Gastroesophageal sphincter (tissue), 4 donors: ENCODE results near the gene PKD2. TPM values are rescaled to one million over a fixed set of nuclear protein-coding genes. Genes with fewer than 3 reads are reported as not detected.
"Not testable (repeated sequence)": the region's sequence is repeated elsewhere in the genome, so short reads cannot be mapped to it uniquely, and the experiment has no call there.

Experiments
- ATAC-seq: fragments of 150-250 bp; one replicate; pipeline ENCODE4 v1.9.1; 2016; ENCODE audit warnings: mild to moderate bottlenecking, moderate library complexity
- H3K27ac ChIP-seq, 4 donors: fragments of 200-600 bp; sonication (generic) in 3 of 4; 1 replicate in 3 of 4; 2 replicates in 1 of 4; pipeline ENCODE4 v1.5.1; 2016 to 2019
- H3K27me3 ChIP-seq: fragments of 200-600 bp; sonication (generic); one replicate; pipeline ENCODE4 v1.5.1; 2019
- H3K36me3 ChIP-seq, 2 donors: fragments of 200-600 bp; sonication (generic); one replicate each; pipeline ENCODE4 v1.5.1; 2019; ENCODE audit warnings: control low read depth in 1 of 2
- H3K4me1 ChIP-seq, 3 donors: fragments of 200-600 bp; sonication (generic); 1 replicate in 2 of 3; 2 replicates in 1 of 3; pipeline ENCODE4 v1.5.1; 2016 to 2019; ENCODE audit warnings: control low read depth in 2 of 3
- H3K4me3 ChIP-seq, 2 donors: fragments of 200-600 bp; sonication (generic); one replicate each; pipeline ENCODE4 v1.5.1; 2019; ENCODE audit warnings: mild to moderate bottlenecking in 1 of 2, moderate library complexity in 1 of 2
- H3K9me3 ChIP-seq, 3 donors: fragments of 200-600 bp; sonication (generic); one replicate each; pipeline ENCODE4 v1.5.1; 2017 to 2019; ENCODE audit warnings: control low read depth in 2 of 3
- EP300 ChIP-seq: sonication (generic); formaldehyde crosslinking; IDR thresholded peaks from one replicate; pipeline ENCODE4 v1.6.1; 2017; ENCODE audit warnings: antibody characterized with exemption, mild to moderate bottlenecking
- POLR2A ChIP-seq, 2 donors: fragments of 450-650 bp; IDR thresholded peaks; one replicate each; pipeline ENCODE4 v1.6.1; 2017; ENCODE audit warnings: antibody characterized with exemption in 2 of 2, mild to moderate bottlenecking in 2 of 2, moderate library complexity in 1 of 2
- POLR2AphosphoS5 ChIP-seq: sonication (generic); formaldehyde crosslinking; IDR thresholded peaks from one replicate; pipeline ENCODE4 v1.6.1; 2017; ENCODE audit warnings: antibody characterized with exemption
- WGBS, 2 donors: methylation state at CpG; one replicate each; pipeline ENCODE4 v1.1.5; 2018; ENCODE audit warnings: low coverage in 1 of 2; 5-methylcytosine and 5-hydroxymethylcytosine counted together
- total RNA-seq, 4 donors: library from RNA; depleted of rRNA; stranded (reverse); fragments of >200 nt; gene quantifications; one replicate each; pipeline ENCODE4 v1.1.0, GENCODE V29; 2016
- TF ChIP-seq, protein P1 (sequence below), 4 experiments: fragments of 200-600 bp in 2 of 4; fragments of 450-650 bp in 2 of 4; sonication (generic) in 1 of 4; IDR thresholded peaks; one replicate each; pipeline ENCODE4 v1.5.1; 2017 to 2019; ENCODE audit warnings: antibody characterized with exemption in 4 of 4, mild to moderate bottlenecking in 2 of 4, moderate library complexity in 2 of 4

The PKD2 gene
- total RNA-seq, 4 donors from 2014 or later: 84.5 to 125 (median 117) TPM

DNA sequence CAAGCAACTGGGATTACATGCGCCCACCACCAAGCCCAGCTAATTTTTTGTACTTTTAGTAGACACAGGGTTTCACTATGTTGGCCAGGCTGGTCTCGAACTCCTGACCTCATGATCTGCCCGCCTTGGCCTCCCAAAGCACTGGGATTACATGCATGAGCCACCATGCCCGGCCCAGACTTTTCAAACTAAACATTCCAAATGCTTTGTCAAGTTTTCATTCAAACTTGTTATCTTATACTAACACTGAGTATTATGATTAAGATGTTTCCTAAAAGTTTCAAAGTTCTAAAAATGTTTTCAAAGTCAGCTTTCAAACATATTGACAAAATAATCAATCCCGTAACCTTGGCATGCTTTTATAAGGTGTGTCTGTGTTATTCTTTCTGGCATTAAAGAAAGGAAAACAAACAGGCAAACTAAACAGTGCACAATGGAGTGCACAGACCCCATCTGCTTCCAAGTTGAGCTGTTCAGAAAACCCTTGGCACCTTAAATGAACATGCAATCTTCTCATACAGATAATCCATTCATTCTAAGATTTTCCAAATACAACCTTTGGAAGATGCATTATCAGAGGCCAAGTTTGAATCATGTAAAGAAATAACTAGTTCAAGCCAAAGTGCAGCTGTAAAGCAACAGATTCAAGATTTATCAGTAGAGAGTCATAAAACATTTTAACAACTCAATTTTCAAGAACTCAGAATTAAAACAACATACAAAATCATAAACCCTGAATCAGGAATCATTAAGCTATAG is 101.9 kb downstream of the PKD2 start:
- Histone ChIP-seq H3K36me3 (no peaks in the 10 kb centered on the region), H3K4me3 (no peak overlapping the region), H3K9me3 (no peaks in the 10 kb centered on the region), H3K27me3 (no peaks in the 10 kb centered on the region), H3K4me1 (no peaks in the 10 kb centered on the region), H3K27ac (no peak overlapping the region)
- 69 to 82% methylated on average over 4 to 5 of the region's 5 CpGs for WGBS, 2 donors
- TF ChIP-seq, protein P1, sequence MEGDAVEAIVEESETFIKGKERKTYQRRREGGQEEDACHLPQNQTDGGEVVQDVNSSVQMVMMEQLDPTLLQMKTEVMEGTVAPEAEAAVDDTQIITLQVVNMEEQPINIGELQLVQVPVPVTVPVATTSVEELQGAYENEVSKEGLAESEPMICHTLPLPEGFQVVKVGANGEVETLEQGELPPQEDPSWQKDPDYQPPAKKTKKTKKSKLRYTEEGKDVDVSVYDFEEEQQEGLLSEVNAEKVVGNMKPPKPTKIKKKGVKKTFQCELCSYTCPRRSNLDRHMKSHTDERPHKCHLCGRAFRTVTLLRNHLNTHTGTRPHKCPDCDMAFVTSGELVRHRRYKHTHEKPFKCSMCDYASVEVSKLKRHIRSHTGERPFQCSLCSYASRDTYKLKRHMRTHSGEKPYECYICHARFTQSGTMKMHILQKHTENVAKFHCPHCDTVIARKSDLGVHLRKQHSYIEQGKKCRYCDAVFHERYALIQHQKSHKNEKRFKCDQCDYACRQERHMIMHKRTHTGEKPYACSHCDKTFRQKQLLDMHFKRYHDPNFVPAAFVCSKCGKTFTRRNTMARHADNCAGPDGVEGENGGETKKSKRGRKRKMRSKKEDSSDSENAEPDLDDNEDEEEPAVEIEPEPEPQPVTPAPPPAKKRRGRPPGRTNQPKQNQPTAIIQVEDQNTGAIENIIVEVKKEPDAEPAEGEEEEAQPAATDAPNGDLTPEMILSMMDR (IDR thresholded peaks at IDR 0.05): no peak
- TF ChIP-seq POLR2A (IDR thresholded peaks at IDR 0.05): no peak
- no peak for TF ChIP-seq EP300
- TF ChIP-seq POLR2AphosphoS5: no peak
- ATAC-seq: no peak

DNA sequence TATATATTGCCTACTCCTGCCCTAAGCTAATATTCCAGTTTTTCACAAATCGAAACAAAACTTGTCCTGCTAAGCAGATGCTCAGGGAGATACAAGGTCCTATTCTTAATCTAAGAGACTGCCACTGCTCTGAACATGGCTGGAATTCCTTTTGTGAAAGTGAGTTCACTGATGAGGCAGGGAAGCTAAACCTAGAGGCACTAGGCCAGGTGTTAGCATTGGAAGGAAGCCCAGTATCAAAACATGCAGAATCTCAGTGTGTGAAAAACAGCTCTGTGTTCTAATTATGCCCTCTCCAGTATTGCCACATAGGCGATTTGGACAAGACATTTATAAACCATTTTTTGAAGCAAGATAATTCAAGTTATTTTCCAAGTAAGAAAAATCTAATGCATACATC is 103.4 kb downstream of the PKD2 start:
- Histone ChIP-seq H3K36me3 (no peaks in the 10 kb centered on the region), H3K27ac (no peak overlapping the region), H3K4me1 (no peaks in the 10 kb centered on the region), H3K9me3 (no peaks in the 10 kb centered on the region), H3K27me3 (no peaks in the 10 kb centered on the region), H3K4me3 (no peak overlapping the region)
- TF ChIP-seq POLR2AphosphoS5 (no peak), POLR2A (IDR thresholded peaks at IDR 0.05) (no peak), EP300 (no peak)
- TF ChIP-seq, protein P1 (IDR thresholded peaks at IDR 0.05): no peak
- 43 to 69% methylated on average over 1 to 2 of the region's 2 CpGs for WGBS, 2 donors
- no peak for ATAC-seq

DNA sequence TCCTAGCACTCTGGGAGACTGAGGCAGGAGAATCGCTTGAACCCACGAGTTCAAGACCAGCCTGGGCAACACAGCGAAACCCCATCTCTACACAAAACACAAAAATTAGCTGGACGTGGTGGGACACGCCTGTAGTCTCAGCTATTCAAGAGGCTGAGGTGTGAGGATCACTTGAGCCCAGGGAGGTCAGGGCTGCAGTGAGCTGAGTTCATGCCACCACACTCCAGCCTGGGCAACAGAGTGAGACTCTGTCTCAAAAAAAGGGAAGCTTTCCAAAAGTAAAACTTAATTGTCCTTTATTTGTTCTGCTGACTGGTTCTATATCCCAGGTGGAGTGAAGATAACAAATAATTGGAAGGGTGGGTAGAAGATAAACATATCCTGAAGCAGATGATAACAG is 105.4 kb downstream of the PKD2 start:
- Histone ChIP-seq H3K9me3 (no peaks in the 10 kb centered on the region), H3K4me1 (no peaks in the 10 kb centered on the region), H3K27me3 (no peaks in the 10 kb centered on the region), H3K36me3 (no peaks in the 10 kb centered on the region), H3K4me3 (no peak overlapping the region), H3K27ac (no peak overlapping the region)
- no peak for TF ChIP-seq EP300
- TF ChIP-seq, protein P1 (IDR thresholded peaks at IDR 0.05): no peak
- 98 to 100% methylated on average over 2 to 5 of the region's 5 CpGs for WGBS, 2 donors
- ATAC-seq: no peak

DNA sequence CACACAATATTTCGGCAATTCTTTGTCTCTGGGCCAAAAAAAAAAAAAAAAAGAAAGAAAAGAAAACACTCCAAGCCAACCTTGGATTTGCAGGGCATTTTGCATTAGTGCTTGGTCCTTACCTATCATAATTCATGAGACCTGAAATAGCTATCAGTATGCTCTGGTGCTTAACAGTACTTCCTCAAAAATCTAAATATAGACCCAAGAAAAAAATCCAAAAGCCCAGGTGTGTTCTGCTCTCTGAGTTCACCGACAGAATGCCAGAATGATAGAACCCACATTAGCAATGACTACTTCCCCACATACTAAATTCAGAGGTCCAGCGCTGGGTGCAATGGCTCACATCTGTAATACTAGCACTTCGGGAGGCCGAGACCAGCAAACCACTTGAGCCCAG is 108.2 kb downstream of the PKD2 start:
- Histone ChIP-seq H3K4me1 (no peaks in the 10 kb centered on the region), H3K27ac (no peak overlapping the region), H3K27me3 (no peaks in the 10 kb centered on the region), H3K36me3 (peaks cover 0 to 4% of the 10 kb centered on the region in 2 donors), H3K9me3 (peaks cover 0 to 15% (median 0%) of the 10 kb centered on the region in 3 donors), H3K4me3 (no peak overlapping the region)
- TF ChIP-seq POLR2AphosphoS5 (no peak), EP300 (no peak), POLR2A (IDR thresholded peaks at IDR 0.05) (no peak)
- TF ChIP-seq, protein P1 (IDR thresholded peaks at IDR 0.05): no peak
- no peak for ATAC-seq
- WGBS, 2 donors: 82 to 100% methylated on average over 1 to 5 of the region's 5 CpGs

DNA sequence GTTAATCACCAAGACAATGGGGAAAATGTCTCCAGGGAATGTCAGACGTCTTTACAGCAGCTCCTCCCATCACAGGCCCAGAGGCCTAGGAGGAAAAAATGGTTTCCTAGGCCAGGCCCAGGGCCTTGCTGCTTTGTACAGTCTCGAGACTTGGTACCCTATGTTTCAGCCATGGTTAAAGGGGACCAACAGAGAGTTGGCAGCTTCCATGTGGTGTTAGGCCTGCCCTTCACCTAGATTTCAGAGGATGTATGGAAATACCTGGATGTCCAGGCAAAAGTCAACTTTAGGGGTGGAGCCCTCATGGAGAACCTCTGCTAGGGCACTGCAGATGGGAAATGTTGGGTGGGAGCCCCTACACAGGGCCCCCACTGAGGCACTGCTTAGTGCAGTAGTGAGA is 112.5 kb downstream of the PKD2 start:
- Histone ChIP-seq H3K36me3 (peaks cover 0 to 5% of the 10 kb centered on the region in 2 donors), H3K27me3 (no peaks in the 10 kb centered on the region), H3K4me1 (no peaks in the 10 kb centered on the region), H3K27ac (no peak overlapping the region), H3K9me3 (peaks cover 0 to 17% (median 0%) of the 10 kb centered on the region in 3 donors), H3K4me3 (no peak overlapping the region)
- TF ChIP-seq, protein P1 (IDR thresholded peaks at IDR 0.05): no peak
- TF ChIP-seq POLR2AphosphoS5: no peak
- no peak for TF ChIP-seq POLR2A (IDR thresholded peaks at IDR 0.05)
- TF ChIP-seq EP300: no peak
- 67 to 90% methylated on average over 1 of the region's 2 CpGs for WGBS, 2 donors
- ATAC-seq: no peak

DNA sequence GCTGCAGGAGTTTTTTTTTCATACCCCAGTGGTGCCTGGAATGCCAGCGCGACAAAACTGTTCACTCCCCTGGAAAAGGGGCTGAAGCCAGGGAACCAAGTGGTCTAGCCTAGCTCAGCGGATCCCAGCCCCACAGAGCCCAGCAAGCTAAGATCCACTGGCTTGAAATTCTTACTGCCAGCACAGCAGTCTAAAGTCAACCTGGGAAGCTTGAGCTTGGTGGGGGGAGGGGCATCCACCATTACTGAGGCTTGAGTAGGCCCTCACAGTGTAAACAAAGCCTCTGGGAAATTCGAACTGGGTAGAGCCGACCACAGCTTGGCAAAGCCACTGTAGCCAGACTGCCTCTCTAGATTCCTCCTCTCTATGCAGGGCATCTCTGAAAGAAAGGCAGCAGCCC is 114.8 kb downstream of the PKD2 start:
- H3K36me3 ChIP-seq, ATAC-seq, H3K27me3 ChIP-seq, H3K4me1 ChIP-seq, H3K27ac ChIP-seq, H3K4me3 ChIP-seq: not testable (repeated sequence)
- WGBS, 2 donors: 100% methylated on average over 1 to 2 of the region's 5 CpGs
- H3K9me3 ChIP-seq: peaks cover 0 to 17% (median 0%) of the 10 kb centered on the region in 3 donors
